ENCODE data around the gene KATNBL1.
"Not testable (repeated sequence)": the region's sequence is repeated elsewhere in the genome, so short reads cannot be mapped to it uniquely, and the experiment has no call there.

The KATNBL1 gene

GRCh38 chr15:34193272-34193671 lies 16.6 kb downstream of the KATNBL1 start:
- not testable (repeated sequence) for DNase-seq (ENCODE audit: low spot score)

- no peak for DNase-seq (ENCODE audit: low spot score)
Measured at GRCh38 chr15:34188711-34189110, 21.2 kb downstream of the KATNBL1 start.

GRCh38 chr15:34185666-34186065 lies 24.2 kb downstream of the KATNBL1 start:
- DNase-seq (ENCODE audit: low spot score), result no peak

- DNase-seq (ENCODE audit: low spot score), result no peak
Measured at GRCh38 chr15:34182942-34183341, 27.0 kb downstream of the KATNBL1 start.

GRCh38 chr15:34179234-34179633 lies 30.7 kb downstream of the KATNBL1 start:
- DNase-seq (ENCODE audit: low spot score), result no peak

- not testable (repeated sequence) for DNase-seq (ENCODE audit: low spot score)
Measured at GRCh38 chr15:34165987-34166573, 43.8 kb downstream of the KATNBL1 start.

- DNase-seq (ENCODE audit: low spot score), result no peak
Measured at GRCh38 chr15:34161329-34161963, 48.5 kb downstream of the KATNBL1 start.

GRCh38 chr15:34160735-34161134 lies 49.2 kb downstream of the KATNBL1 start:
- no peak for DNase-seq (ENCODE audit: low spot score)

- DNase-seq (ENCODE audit: low spot score), result no peak
Measured at GRCh38 chr15:34158355-34158754, 51.5 kb downstream of the KATNBL1 start.

- DNase-seq (ENCODE audit: low spot score), result no peak
Measured at GRCh38 chr15:34155859-34156258, 54.0 kb downstream of the KATNBL1 start.

GRCh38 chr15:34154725-34155204 lies 55.1 kb downstream of the KATNBL1 start:
- DNase-seq (ENCODE audit: low spot score), result no peak

- no peak for DNase-seq (ENCODE audit: low spot score)
Measured at GRCh38 chr15:34147371-34148140, 62.3 kb downstream of the KATNBL1 start.

GRCh38 chr15:34133511-34133910 lies 76.4 kb downstream of the KATNBL1 start:
- no peak for DNase-seq (ENCODE audit: low spot score)

GRCh38 chr15:34132881-34133280 lies 77.0 kb downstream of the KATNBL1 start:
- no peak for DNase-seq (ENCODE audit: low spot score)

- no peak for DNase-seq (ENCODE audit: low spot score)
Measured at GRCh38 chr15:34128898-34129297, 81.0 kb downstream of the KATNBL1 start.

- no peak for DNase-seq (ENCODE audit: low spot score)
Measured at GRCh38 chr15:34126522-34126921, 83.4 kb downstream of the KATNBL1 start.

- DNase-seq (ENCODE audit: low spot score), result no peak
Measured at GRCh38 chr15:34125945-34126344, 84.0 kb downstream of the KATNBL1 start.

- DNase-seq (ENCODE audit: low spot score), result no peak
Measured at GRCh38 chr15:34124651-34125050, 85.2 kb downstream of the KATNBL1 start.

- DNase-seq (ENCODE audit: low spot score), result no peak
Measured at GRCh38 chr15:34122771-34123183, 87.1 kb downstream of the KATNBL1 start.

- DNase-seq (ENCODE audit: low spot score), result not testable (repeated sequence)
Measured at GRCh38 chr15:34121786-34122185, 88.1 kb downstream of the KATNBL1 start.

GRCh38 chr15:34120420-34120819 lies 89.5 kb downstream of the KATNBL1 start:
- DNase-seq (ENCODE audit: low spot score), result not testable (repeated sequence)

GRCh38 chr15:34119291-34119690 lies 90.6 kb downstream of the KATNBL1 start:
- no peak for DNase-seq (ENCODE audit: low spot score)

- DNase-seq (ENCODE audit: low spot score), result no peak
Measured at GRCh38 chr15:34116620-34117019, 93.3 kb downstream of the KATNBL1 start.
